Skin epidermis (tissue), 12 donors: ENCODE data around the gene EXOC8.

ENCODE experiments used
- H3K27ac ChIP-seq, 21 experiments: fragments of 200-600 bp; sonication (generic) in 11 of 21; one replicate each; pipeline ENCODE4 v1.5.0; 2020; ENCODE audit warnings: mild to moderate bottlenecking in 3 of 21, inconsistent platforms in 2 of 21, moderate library complexity in 2 of 21
- H3K4me3 ChIP-seq, 7 experiments: fragments of 200-600 bp; sonication (generic) in 2 of 7; one replicate each; pipeline ENCODE4 v1.5.0; 2020; ENCODE audit warnings: inconsistent platforms in 2 of 7, mild to moderate bottlenecking in 2 of 7, moderate library complexity in 1 of 7

Gene EXOC8

GRCh38 chr1:231337472-231338269 is at the start of gene EXOC8:
Gene EXOC8, minus strand, starts transcription at chr1:231337852. Its CDS starts 107 bp downstream, at chr1:231337745.
- Histone ChIP-seq H3K27ac (peak within 1 kb of the TSS; percentile 43 to 98 (median 93)), H3K4me3 (peak within 1 kb of the TSS; percentile 64 to 94 (median 87))

- Histone ChIP-seq H3K27ac (no peak overlapping the region), H3K4me3 (no peak overlapping the region)
Observed at GRCh38 chr1:231386466-231386865, 48.8 kb upstream of the EXOC8 start.

DNA sequence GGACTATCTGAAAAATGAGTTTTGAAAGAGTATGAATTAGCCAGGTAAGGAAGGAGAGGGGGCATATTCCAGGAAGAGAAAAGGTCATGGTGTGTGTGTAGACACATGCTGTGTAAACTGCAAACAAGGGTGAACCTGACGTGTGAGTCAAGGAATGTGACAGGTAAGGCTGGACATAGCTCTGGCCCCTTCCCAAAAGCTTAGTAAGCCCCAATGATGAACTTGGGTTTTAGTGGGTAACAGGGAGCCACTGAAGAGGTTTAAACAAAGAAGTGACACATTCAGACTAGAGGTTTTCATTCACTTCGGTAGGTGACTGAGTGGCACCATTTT is 47.7 kb upstream of the EXOC8 start:
- Histone ChIP-seq H3K4me3 (no peak overlapping the region), H3K27ac (peak overlapping the region in 1 of 21 experiments; percentile 11)

- Histone ChIP-seq H3K27ac (peak overlapping the region in 2 of 21 experiments; percentile 11 to 53), H3K4me3 (no peak overlapping the region)
Observed at GRCh38 chr1:231384696-231385415, 47.2 kb upstream of the EXOC8 start.

DNA sequence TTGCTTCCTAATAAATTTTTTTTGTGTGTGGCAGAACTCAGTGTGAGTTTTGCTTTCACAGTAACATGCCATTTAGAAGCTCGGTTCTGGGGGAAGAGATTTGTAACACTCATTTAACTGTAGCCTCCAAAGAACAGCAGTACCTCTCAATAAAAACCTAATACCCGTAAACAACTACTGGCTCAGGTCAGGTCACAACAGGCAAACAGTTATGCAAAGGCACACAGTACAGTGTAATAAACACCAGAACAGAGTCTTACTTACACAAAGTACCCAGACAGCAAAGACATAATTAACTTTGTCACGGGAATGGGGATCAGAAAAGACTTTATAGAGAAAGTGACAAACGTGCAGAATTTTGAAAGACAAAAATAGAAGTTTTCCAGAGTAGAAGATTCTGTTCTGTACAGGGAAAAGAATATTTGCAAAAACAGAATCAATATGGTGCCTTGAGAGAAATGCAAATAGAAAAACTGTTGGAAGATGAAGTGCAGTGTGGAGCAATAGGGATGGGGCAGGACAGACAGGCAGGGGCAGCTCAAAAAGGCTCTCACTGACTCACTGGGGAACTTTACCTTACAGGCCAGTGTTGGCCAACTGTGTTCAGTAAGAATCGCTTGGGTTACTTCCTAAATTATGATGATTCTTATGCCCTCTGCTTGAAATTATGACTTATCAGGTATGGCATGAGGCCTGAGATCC is 45.7 kb upstream of the EXOC8 start:
- H3K4me3 ChIP-seq = no peak overlapping the region
- peak overlapping the region in 5 of 21 experiments; percentile 0 to 65 (median 26) for H3K27ac ChIP-seq

GRCh38 chr1:231382426-231382825 is 44.8 kb upstream of the EXOC8 start:
- Histone ChIP-seq H3K4me3 (no peak overlapping the region), H3K27ac (peak overlapping the region in 3 of 21 experiments; percentile 17 to 65 (median 44))

DNA sequence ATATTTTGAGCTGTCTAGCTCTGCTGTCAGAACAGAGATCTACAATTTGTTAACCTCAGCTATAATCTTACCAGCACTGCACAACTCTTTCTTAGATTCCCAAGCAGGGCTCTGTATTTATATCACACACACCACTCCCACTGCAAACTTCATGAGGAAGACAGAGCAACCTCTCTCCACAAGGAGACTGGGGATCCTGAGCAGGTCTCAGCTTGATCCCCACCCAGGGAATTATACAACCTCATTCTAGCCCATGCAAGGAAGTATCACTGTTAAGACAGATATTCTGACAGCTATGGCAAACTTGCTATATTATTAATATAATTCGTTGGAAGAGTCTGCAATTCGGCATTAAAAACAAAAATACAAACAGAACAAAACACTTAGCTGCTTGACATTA is 44.1 kb upstream of the EXOC8 start:
- peak overlapping the region in 2 of 21 experiments; percentile 12 to 44 for H3K27ac ChIP-seq

DNA sequence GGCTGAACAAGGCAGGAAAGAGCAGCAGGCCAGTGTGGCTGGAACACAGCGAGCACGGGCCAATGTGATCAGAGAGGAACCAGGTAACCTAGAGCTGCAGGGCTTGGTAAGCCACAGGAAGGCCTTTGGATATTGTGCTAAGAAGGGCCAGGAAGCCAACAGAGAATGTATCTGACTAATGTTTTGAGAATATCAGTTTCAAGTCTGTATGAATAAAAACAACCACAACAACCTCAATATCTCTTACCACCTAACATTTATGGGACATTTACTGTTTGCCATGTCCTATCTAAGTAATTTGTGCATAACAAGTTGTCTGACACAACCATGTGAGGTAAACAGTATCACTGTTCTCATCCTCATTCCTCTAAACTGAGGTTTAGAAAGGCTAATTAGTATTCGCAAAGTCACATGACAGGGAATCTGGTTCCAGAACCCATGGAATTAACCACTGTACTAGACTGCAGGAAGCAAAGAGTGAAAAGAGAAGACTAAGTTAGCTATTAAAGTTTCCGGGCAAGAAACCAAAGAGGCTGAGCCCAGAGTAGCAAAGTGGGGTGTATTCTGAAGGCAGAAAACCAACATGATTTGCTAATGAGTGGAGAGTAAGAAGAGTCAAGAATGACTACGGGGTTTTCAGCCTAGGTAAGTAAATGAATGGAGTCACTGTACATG is 39.4 kb upstream of the EXOC8 start:
- no peak overlapping the region for H3K4me3 ChIP-seq
- peak overlapping the region in 2 of 21 experiments; percentile 8 to 50 for H3K27ac ChIP-seq

More for the DNA sequence above, 44.1 kb upstream of the EXOC8 start:
- H3K4me3 ChIP-seq = no peak overlapping the region

DNA sequence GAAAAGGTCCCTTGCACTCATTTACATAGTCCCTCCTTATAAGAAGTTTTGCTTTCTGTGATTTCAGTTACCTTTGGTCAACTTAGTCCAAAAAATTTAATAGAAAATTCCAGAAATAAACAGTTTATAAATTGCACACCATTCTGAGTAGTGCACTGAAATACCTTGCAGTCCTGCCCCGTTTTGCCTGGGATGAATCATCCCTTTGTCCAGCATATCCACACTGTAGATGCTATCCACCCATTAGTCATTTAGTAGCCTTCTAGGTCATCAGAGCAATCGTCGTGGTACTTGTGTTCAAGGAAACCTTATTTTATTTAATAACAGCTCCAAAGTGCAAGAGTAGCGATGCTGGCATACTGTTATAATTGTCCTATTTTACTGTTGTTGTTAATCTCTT is 38.4 kb upstream of the EXOC8 start:
- Histone ChIP-seq H3K4me3 (no peak overlapping the region), H3K27ac (no peak overlapping the region)

- Histone ChIP-seq H3K4me3 (no peak overlapping the region), H3K27ac (no peak overlapping the region)
Observed at GRCh38 chr1:231374394-231374793, 36.7 kb upstream of the EXOC8 start.

GRCh38 chr1:231372501-231372900 is 34.8 kb upstream of the EXOC8 start:
- Histone ChIP-seq H3K4me3 (no peak overlapping the region), H3K27ac (no peak overlapping the region)

DNA sequence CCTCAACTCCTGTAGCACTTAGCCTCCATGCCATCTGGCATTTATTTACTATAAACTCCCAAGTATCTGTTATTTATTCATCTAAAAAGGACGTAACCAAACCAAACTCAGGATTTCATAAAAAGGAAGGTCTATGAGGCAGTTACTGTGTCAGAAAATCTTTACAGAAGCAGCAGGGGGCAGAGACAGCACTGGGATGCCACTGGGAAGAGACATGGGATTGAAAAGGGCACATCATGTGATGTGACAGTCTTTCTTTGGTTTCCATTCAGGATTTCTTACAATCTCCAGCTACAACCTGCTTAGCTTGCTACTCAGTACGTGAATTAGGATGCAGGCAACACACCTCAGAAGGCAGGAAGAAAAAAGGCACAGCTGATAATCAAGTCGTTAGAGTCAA is 31.6 kb upstream of the EXOC8 start:
- Histone ChIP-seq H3K27ac (no peak overlapping the region), H3K4me3 (no peak overlapping the region)

DNA sequence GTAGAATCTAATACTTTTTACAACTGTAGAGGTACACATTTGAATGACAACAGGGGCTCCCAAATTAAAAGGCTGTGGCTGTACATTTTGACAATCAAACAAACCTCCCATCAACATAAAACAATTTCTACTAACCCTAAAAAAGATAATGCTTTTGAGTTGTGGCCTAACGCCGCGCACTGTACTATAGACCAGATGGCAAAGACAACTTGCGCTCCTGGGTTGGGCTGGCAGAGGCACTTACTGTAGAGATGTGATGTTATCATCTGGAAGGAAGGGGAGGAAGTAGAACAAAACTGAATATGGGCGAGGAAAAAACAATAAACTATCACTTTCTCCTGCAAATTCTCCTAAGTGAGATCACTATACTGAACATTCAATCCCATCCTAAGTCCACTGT is 26.5 kb upstream of the EXOC8 start:
- no peak overlapping the region for H3K27ac ChIP-seq

GRCh38 chr1:231363624-231364023 is 26.0 kb upstream of the EXOC8 start:
- Histone ChIP-seq H3K27ac (no peak overlapping the region), H3K4me3 (no peak overlapping the region)

More for the DNA sequence above, 26.5 kb upstream of the EXOC8 start:
- H3K4me3 ChIP-seq = no peak overlapping the region

DNA sequence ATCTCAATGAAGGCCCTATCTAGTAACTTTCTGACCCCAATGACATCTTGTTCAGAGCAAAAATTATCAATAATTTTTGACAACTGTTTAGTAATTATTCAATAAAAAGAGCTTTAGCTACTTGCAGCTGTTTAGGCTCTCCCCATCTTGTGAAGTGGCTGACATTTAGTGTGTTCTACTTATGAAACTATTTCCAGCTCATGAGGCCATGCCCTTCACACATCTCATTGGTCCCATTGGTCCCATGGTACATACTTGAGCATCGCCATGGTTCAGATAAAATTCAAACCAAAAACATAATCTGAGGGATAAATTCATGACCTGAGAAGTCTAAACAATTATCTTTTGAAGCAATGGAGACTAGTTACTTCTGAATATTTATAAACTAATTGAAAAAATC is 24.7 kb upstream of the EXOC8 start:
- no peak overlapping the region for H3K4me3 ChIP-seq
- H3K27ac ChIP-seq = no peak overlapping the region

DNA sequence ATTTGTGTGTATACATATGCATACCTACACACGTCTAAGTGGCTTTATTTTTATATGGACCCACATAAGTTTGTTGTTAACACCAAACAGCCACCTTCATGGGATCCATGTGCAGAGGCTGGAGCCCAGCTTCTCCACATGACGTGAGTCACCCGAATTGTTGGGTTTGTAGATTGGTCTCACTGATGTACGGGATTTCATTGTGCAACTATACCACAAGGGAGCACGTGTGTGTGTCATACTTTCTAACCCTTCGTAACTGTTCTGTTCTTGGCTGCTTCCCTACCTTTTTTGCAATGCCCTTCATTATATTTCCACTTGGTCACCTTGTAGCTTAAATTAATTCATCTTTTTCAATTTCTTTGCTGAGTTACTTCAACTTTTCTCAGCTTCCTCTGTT is 21.5 kb upstream of the EXOC8 start:
- H3K4me3 ChIP-seq = no peak overlapping the region
- peak overlapping the region in 1 of 21 experiments; percentile 43 for H3K27ac ChIP-seq

GRCh38 chr1:231357831-231358354 is 20.2 kb upstream of the EXOC8 start:
- no peak overlapping the region for H3K4me3 ChIP-seq
- peak overlapping the region in 1 of 21 experiments; percentile 37 for H3K27ac ChIP-seq

DNA sequence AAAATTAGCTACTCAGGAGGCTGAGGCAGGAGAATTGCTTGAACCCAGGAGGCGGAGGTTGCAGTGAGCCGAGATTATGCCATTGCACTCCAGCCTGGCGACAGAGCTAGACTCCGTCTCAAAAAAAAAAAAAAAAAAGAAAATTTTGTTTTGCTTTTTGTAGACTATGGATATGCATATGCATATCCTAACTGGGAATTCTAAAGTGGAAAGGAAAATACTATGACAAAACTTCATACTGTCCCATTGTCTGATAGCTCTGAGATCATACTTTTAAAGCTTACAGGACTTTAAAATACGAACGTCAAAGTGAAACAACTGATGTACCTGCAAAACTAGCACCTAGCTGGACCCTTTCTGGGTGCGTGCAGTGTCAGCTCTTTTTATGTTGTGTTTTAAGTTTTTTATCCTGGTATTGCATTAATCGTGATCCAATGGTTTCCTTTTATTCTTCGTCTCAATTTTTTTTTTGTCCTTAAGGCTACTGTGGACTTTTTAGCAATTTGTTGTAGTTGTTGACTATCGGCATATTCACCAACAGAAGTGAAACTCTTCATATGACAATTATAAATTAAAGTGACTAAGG is 19.6 kb upstream of the EXOC8 start:
- H3K27ac ChIP-seq = no peak overlapping the region

DNA sequence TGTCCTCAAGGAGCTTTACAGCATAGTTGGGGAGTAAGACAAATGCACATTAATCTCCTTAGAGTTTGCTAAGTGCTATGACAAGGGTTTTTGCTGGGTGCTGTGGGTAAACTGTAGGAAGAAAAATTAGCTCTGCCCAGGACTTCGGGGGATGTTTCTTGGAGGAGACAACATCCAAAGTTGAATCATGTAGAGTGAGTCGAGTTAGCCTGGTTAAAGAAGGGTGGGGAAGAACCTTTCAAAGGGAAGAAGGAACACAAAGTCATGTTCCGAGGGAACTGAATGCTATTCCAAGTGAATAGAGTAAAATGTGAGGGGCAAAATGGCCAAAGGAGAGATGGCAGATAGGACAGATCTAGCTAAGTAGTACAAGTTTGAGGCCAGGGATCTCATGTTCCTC is 17.5 kb upstream of the EXOC8 start:
- H3K27ac ChIP-seq = no peak overlapping the region
- H3K4me3 ChIP-seq = no peak overlapping the region

More for the DNA sequence above, 19.6 kb upstream of the EXOC8 start:
- no peak overlapping the region for H3K4me3 ChIP-seq
